Keratinocyte (primary cell): ENCODE results near the gene PDE3A. TPM values are rescaled to one million over a fixed set of nuclear protein-coding genes. Genes with fewer than 3 reads are reported as not detected.

Experiments used
- DNase-seq: peaks from one replicate; pipeline ENCODE4 v3.0.0-alpha.2; 2011; ENCODE audit warnings: low read depth, missing footprints, low spot score
- FAIRE-seq: peaks from 2 replicates; lab custom pipeline; 2011; peaks lifted over from hg19 to GRCh38; lab: Jason Lieb, UNC
- H2AFZ ChIP-seq: 2 replicates; pipeline ENCODE4 v1.6.0; 2012; ENCODE audit warnings: low read length, control low read depth, inconsistent platforms; ENCODE audit not compliant: control insufficient read depth
- H3K27ac ChIP-seq: 2 replicates; pipeline ENCODE4 v1.5.1; 2011; ENCODE audit warnings: low read length; ENCODE audit not compliant: control insufficient read depth, insufficient read depth
- H3K27me3 ChIP-seq: 3 replicates; pipeline ENCODE4 v1.6.0; 2011; ENCODE audit warnings: low read length; ENCODE audit not compliant: control insufficient read depth, insufficient read depth; ENCODE audit errors: extremely low read depth
- H3K36me3 ChIP-seq, 2 experiments: 2 replicates in 1 of 2; 3 replicates in 1 of 2; pipeline ENCODE4 v1.5.1; 2011; ENCODE audit warnings: low read length in 2 of 2, mild to moderate bottlenecking in 1 of 2; ENCODE audit not compliant: control insufficient read depth in 2 of 2, insufficient read depth in 2 of 2; ENCODE audit errors: extremely low read depth in 1 of 2
- H3K4me1 ChIP-seq: 3 replicates; pipeline ENCODE4 v1.5.1; 2011; ENCODE audit warnings: low read length; ENCODE audit not compliant: control insufficient read depth, insufficient read depth; ENCODE audit errors: extremely low read depth
- H3K4me2 ChIP-seq: 3 replicates; pipeline ENCODE4 v1.6.0; 2011; ENCODE audit warnings: low read depth, low read length; ENCODE audit not compliant: control insufficient read depth, insufficient read depth; ENCODE audit errors: extremely low read depth
- H3K4me3 ChIP-seq, 3 experiments: fragments of 200-600 bp in 1 of 3; sonication (generic) in 1 of 3; 2 replicates in 2 of 3; 3 replicates in 1 of 3; pipeline ENCODE4 v1.5.1; 2011 to 2016; ENCODE audit warnings: low read length in 3 of 3, mild to moderate bottlenecking in 3 of 3, control low read depth in 2 of 3, inconsistent platforms in 1 of 3, low read depth in 1 of 3, mixed read lengths in 1 of 3, mixed run types in 1 of 3, moderate library complexity in 1 of 3; ENCODE audit not compliant: control insufficient read depth in 2 of 3, insufficient read depth in 2 of 3; ENCODE audit errors: extremely low read depth in 1 of 3
- H3K79me2 ChIP-seq: 2 replicates; pipeline ENCODE4 v1.6.0; 2012; ENCODE audit warnings: low read length; ENCODE audit not compliant: control insufficient read depth, insufficient read depth
- H3K9ac ChIP-seq: 3 replicates; pipeline ENCODE4 v1.6.0; 2011; ENCODE audit warnings: low read length; ENCODE audit not compliant: control insufficient read depth, insufficient read depth; ENCODE audit errors: extremely low read depth
- H3K9me1 ChIP-seq: 3 replicates; pipeline ENCODE4 v1.6.0; 2011; ENCODE audit warnings: low read length; ENCODE audit not compliant: control insufficient read depth, insufficient read depth; ENCODE audit errors: extremely low read depth
- H3K9me3 ChIP-seq: 2 replicates; pipeline ENCODE4 v1.5.1; 2012; ENCODE audit warnings: low read depth, low read length; ENCODE audit not compliant: control insufficient read depth
- H4K20me1 ChIP-seq: 3 replicates; pipeline ENCODE4 v1.6.0; 2011; ENCODE audit warnings: low read length; ENCODE audit not compliant: control insufficient read depth, insufficient read depth; ENCODE audit errors: extremely low read depth
- CTCF ChIP-seq, 3 experiments: IDR thresholded peaks in 1 of 3; conservative IDR thresholded peaks in 1 of 3; optimal IDR thresholded peaks in 1 of 3; 2 replicates in 2 of 3; 3 replicates in 1 of 3; pipeline versions ENCODE3 to v1.5.1; 2011; ENCODE audit warnings: low read length in 3 of 3, mild to moderate bottlenecking in 3 of 3, moderate library complexity in 2 of 3, control low read depth in 1 of 3, inconsistent platforms in 1 of 3; ENCODE audit not compliant: insufficient read depth in 2 of 3; ENCODE audit errors: extremely low read depth in 1 of 3
- EZH2 ChIP-seq: IDR thresholded peaks from one replicate; pipeline ENCODE4 v1.6.1; 2012; ENCODE audit warnings: inconsistent platforms, mild to moderate bottlenecking, low read length, moderate library complexity
- dilution Hi-C: fragments of 300-500 bp; cut with MboI; formaldehyde crosslinking; loops from one replicate; pipeline ENCODE4 v1.7.0; 2020; ENCODE audit warnings: low sequenced_read_pairs; ENCODE audit not compliant: extremely low pct_ligation_motif_present
- polyA plus RNA-seq, 5 experiments: library from polyadenylated mRNA; depleted of rRNA in 3 of 5; stranded (reverse) in 3 of 5; stranded (forward) in 1 of 5; unstranded in 1 of 5; fragments of >200 nt; gene quantifications; 1 replicate in 1 of 5; 2 replicates in 3 of 5; 3 replicates in 1 of 5; pipeline versions ENCODE4 v1.2.1 to v1.2.3, GENCODE V29; 2011 to 2012; ENCODE audit warnings: missing spikeins in 2 of 5, low read depth in 1 of 5, low replicate concordance in 1 of 5

The PDE3A gene
- polyA plus RNA-seq, 1 donor (not counting 4 experiments of a cell fraction or from before 2014, with no cell fraction given), result 0.01 TPM

DNA sequence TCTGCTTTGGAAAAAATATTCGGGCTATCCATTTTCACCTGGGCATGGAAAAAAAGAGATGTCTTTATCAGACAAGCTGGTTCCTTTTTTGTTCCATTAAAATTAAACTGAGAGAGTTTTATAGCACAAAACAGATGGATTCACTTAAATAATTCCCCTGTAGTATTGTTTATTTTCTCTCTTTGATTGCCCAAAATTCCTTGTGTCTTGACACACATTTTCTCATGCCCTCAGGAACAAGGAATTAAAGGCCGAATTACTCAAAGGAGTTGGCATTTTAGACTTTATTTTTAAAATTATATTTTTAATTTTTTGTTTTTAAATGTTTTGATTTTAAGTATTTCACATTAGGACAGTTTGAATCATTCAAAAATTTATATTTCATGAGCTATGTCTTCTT, 257.2 kb downstream of the PDE3A start:
- dilution Hi-C loops, result no loop called here

DNA sequence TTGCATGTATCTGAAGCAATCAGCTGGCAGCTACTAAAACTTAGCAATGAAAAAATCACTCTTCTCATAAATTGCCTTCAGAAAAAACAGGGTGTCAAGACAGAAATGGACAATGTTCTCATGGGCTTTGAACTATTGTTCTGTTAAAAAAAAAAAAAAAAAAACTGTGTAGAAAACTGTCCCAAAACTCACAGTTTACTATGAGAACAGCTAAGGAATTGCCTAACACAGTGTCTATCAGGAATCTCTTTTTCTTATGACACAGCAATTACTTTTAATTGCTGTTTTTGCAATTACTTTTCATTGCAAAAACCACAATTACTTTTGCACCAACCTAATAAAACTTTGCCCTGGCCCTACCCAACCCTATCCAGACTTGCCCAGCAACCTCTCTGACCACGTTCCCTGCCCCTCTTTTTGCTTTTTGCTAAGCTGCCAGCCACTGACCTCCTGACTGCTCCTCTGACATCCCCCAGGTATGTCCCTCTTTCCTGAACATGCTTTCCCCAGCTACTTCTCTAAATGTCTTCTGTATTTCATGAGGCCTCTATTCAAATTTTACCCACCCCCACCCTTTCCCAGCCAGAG, 258.8 kb downstream of the PDE3A start:
- no peak overlapping the region for H3K4me3 ChIP-seq
- no peak for DNase-seq
- no peaks in the 10 kb centered on the region for H3K36me3 ChIP-seq
- H3K9ac ChIP-seq, result no peak overlapping the region
- TF ChIP-seq CTCF (optimal IDR thresholded peaks at IDR 0.05 in 1 of 3, IDR thresholded peaks at IDR 0.05 in 1 of 3, conservative IDR thresholded peaks at IDR 0.05 in 1 of 3; ENCODE audit: extremely low read depth in 1 of 3, insufficient read depth in 2 of 3, low read length in 3 of 3) (no peak), EZH2 (no peak)
- dilution Hi-C loops, result no loop called here
- no peaks in the 10 kb centered on the region for H3K27me3 ChIP-seq
- H2AFZ ChIP-seq, result no peak overlapping the region
- H3K4me1 ChIP-seq, result no peaks in the 10 kb centered on the region
- FAIRE-seq, result no peak
- H3K9me1 ChIP-seq, result no peaks in the 10 kb centered on the region
- H4K20me1 ChIP-seq, result no peaks in the 10 kb centered on the region
- no peaks in the 10 kb centered on the region for H3K9me3 ChIP-seq
- H3K4me2 ChIP-seq, result no peak overlapping the region
- H3K27ac ChIP-seq, result no peak overlapping the region
- H3K79me2 ChIP-seq, result no peaks in the 10 kb centered on the region

More for the DNA sequence above, 257.2 kb downstream of the PDE3A start:
- Histone ChIP-seq H4K20me1 (no peaks in the 10 kb centered on the region), H3K4me3 (no peak overlapping the region), H3K4me2 (no peak overlapping the region), H2AFZ (no peak overlapping the region), H3K36me3 (no peaks in the 10 kb centered on the region), H3K27me3 (no peaks in the 10 kb centered on the region), H3K4me1 (no peaks in the 10 kb centered on the region), H3K9me3 (no peaks in the 10 kb centered on the region), H3K9ac (no peak overlapping the region), H3K27ac (no peak overlapping the region), H3K9me1 (no peaks in the 10 kb centered on the region), H3K79me2 (no peaks in the 10 kb centered on the region)
- DNase-seq (no peak), FAIRE-seq (no peak)
- TF ChIP-seq CTCF (optimal IDR thresholded peaks at IDR 0.05 in 1 of 3, IDR thresholded peaks at IDR 0.05 in 1 of 3, conservative IDR thresholded peaks at IDR 0.05 in 1 of 3; ENCODE audit: extremely low read depth in 1 of 3, insufficient read depth in 2 of 3, low read length in 3 of 3), result no peak
- no peak for TF ChIP-seq EZH2
